ENCODE results near the gene CUL3.

GRCh38 chr2:224523626-224524577 lies 61.3 kb downstream of the CUL3 start:
- TF ChIP-seq PATZ1 (CRISPR knock-in tag; IDR thresholded peaks at IDR 0.05; ENCODE audit: borderline replicate concordance) (no peak), OSR1 (CRISPR knock-in tag; IDR thresholded peaks at IDR 0.05) (no peak), SNAI2 (CRISPR knock-in tag; IDR thresholded peaks at IDR 0.05) (no peak), TCF4 (CRISPR knock-in tag; IDR thresholded peaks at IDR 0.05; ENCODE audit: borderline replicate concordance) (no peak)

Measured in SK-N-SH treated with all-trans-retinoic acid at 6 μM for 48 hours (cell line).